LNCAP (cell line): Measurements from ENCODE around the gene FAM50A.

Experiments used
- TF ChIP-seq, protein P1 (sequence below): fragments of 450-650 bp; IDR thresholded peaks from 2 replicates; pipeline ENCODE4 v1.5.1; 2017; ENCODE audit warnings: mild to moderate bottlenecking

The FAM50A gene

GRCh38 chrX:154471839-154472684 lies 28.1 kb downstream of the FAM50A start:
- TF ChIP-seq, protein P1, sequence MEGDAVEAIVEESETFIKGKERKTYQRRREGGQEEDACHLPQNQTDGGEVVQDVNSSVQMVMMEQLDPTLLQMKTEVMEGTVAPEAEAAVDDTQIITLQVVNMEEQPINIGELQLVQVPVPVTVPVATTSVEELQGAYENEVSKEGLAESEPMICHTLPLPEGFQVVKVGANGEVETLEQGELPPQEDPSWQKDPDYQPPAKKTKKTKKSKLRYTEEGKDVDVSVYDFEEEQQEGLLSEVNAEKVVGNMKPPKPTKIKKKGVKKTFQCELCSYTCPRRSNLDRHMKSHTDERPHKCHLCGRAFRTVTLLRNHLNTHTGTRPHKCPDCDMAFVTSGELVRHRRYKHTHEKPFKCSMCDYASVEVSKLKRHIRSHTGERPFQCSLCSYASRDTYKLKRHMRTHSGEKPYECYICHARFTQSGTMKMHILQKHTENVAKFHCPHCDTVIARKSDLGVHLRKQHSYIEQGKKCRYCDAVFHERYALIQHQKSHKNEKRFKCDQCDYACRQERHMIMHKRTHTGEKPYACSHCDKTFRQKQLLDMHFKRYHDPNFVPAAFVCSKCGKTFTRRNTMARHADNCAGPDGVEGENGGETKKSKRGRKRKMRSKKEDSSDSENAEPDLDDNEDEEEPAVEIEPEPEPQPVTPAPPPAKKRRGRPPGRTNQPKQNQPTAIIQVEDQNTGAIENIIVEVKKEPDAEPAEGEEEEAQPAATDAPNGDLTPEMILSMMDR, result no peak

GRCh38 chrX:154472685-154473632 lies 29.0 kb downstream of the FAM50A start:
- TF ChIP-seq, protein P1, result no peak

GRCh38 chrX:154473683-154474082 lies 29.7 kb downstream of the FAM50A start:
- TF ChIP-seq, protein P1, result no peak

GRCh38 chrX:154476821-154477220 lies 32.9 kb downstream of the FAM50A start:
- TF ChIP-seq, protein P1, result no peak

- TF ChIP-seq, protein P1, result no peak
Observed at GRCh38 chrX:154477891-154478477, 34.0 kb downstream of the FAM50A start.

DNA sequence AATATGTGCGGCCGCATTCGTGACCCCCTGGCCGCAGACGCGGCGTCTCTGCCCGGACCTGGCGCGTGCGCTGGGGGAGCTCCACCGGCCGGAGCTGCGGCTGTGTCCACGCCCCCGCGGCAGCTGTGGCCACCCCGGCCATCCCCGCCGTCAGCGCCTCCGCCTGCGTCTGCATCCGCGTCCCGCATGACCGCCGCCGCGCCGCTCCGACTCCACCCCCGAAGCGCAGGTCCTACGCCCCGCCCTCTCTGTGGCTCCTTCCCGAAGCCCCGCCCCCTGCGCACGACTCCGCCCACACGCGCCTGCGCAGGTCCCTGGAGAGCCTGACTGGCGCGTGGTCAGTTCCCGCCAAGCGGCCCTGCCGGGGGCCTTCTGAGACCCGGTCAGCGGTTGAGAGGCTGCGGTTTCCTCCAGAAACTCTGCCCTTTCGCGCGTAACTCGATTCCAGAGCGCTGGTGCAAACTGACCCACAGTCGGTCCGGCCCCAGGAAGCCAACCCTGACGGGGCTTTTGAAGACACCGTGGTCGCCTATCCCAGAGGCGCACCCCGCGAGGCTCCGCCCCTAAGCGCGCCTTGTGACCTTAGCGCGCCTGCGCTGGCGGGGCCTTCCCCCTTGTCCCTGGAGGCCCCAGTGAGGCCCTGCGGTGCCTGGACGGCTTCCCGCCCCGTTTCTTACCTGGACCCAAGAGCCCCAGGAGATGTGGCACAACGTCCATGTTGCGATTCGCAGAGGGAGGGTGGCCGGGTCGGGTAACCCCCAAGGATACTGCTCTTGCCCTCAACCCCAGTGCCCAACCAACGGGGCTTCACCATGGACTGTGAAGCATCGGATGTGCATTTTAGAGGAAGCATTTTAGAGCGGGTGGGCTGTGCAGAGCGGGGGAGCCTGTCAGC lies 35.0 kb downstream of the FAM50A start, which contains the start of gene LAGE3:
LAGE3 (minus strand) TSS at position 554 of the 895 bp plus-strand sequence; CDS start at position 188, 366 bp downstream.
- TF ChIP-seq, protein P1, result no peak
